Measurements from ENCODE around the gene RIMKLA. TPM values are rescaled to one million over a fixed set of nuclear protein-coding genes. Genes with fewer than 3 reads are reported as not detected.

The RIMKLA gene
- total RNA-seq, 1 experiment from 2014 or later = 8.3 TPM

DNA sequence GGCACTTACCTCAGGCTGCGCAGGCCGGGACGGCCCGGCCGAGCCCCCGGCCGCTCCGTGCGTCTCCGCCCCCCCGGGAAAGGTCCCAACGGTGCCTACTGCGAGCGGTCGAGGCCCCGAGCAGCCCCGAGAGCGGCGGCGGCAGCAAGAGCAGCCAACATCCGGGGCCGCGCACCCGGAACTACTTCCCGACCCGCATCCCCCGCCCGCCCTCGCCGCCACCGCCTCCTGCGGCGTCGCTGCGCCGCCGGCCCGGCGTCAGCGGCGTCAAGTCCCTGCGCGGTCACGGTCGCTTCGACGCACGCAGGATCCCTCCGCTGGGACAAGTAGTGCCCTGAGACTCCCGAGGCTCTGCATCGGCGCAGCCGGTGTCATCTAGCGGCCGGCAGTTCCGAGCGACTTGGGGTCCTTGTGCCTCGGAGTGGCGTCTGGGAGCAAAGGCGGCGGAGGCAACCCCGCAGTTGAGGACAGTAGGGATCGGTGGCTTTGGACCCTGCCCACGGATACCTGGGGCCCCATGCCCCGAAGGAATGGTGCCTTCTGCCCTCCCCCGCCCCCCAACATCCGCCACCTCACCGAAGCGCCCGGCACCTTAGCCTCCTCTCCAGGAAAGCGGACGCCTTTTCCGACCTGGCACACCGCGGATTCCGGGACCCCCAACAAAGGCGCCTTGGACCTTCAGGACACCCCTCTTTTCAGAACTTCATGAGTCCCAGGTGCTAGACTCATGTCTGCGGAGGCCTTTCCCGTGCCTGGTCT is 45.4 kb upstream of the RIMKLA start, which contains the start of gene FOXJ3 (continued):
- TF ChIP-seq, protein P1, sequence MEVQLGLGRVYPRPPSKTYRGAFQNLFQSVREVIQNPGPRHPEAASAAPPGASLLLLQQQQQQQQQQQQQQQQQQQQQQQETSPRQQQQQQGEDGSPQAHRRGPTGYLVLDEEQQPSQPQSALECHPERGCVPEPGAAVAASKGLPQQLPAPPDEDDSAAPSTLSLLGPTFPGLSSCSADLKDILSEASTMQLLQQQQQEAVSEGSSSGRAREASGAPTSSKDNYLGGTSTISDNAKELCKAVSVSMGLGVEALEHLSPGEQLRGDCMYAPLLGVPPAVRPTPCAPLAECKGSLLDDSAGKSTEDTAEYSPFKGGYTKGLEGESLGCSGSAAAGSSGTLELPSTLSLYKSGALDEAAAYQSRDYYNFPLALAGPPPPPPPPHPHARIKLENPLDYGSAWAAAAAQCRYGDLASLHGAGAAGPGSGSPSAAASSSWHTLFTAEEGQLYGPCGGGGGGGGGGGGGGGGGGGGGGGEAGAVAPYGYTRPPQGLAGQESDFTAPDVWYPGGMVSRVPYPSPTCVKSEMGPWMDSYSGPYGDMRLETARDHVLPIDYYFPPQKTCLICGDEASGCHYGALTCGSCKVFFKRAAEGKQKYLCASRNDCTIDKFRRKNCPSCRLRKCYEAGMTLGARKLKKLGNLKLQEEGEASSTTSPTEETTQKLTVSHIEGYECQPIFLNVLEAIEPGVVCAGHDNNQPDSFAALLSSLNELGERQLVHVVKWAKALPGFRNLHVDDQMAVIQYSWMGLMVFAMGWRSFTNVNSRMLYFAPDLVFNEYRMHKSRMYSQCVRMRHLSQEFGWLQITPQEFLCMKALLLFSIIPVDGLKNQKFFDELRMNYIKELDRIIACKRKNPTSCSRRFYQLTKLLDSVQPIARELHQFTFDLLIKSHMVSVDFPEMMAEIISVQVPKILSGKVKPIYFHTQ (CRISPR knock-in tag; IDR thresholded peaks at IDR 0.05) = no peak
- peak; percentile 38; the same call in 1 of the 2 replicates for TF ChIP-seq JUN (CRISPR knock-in tag; IDR thresholded peaks at IDR 0.05)
- TF ChIP-seq ELF4 (CRISPR knock-in tag; IDR thresholded peaks at IDR 0.05; ENCODE audit: low read depth) = no peak
- TF ChIP-seq, protein P2, sequence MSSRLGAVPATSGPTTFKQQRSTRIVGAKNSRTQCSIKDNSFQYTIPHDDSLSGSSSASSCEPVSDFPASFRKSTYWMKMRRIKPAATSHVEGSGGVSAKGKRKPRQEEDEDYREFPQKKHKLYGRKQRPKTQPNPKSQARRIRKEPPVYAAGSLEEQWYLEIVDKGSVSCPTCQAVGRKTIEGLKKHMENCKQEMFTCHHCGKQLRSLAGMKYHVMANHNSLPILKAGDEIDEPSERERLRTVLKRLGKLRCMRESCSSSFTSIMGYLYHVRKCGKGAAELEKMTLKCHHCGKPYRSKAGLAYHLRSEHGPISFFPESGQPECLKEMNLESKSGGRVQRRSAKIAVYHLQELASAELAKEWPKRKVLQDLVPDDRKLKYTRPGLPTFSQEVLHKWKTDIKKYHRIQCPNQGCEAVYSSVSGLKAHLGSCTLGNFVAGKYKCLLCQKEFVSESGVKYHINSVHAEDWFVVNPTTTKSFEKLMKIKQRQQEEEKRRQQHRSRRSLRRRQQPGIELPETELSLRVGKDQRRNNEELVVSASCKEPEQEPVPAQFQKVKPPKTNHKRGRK (CRISPR knock-in tag; IDR thresholded peaks at IDR 0.05; ENCODE audit: borderline replicate concordance) = no peak
- TF ChIP-seq, protein P3, sequence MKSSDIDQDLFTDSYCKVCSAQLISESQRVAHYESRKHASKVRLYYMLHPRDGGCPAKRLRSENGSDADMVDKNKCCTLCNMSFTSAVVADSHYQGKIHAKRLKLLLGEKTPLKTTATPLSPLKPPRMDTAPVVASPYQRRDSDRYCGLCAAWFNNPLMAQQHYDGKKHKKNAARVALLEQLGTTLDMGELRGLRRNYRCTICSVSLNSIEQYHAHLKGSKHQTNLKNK (CRISPR knock-in tag; IDR thresholded peaks at IDR 0.05) = no peak
- no peak for TF ChIP-seq GTF2I (CRISPR knock-in tag; conservative IDR thresholded peaks at IDR 0.05)
- TF ChIP-seq, protein P4, sequence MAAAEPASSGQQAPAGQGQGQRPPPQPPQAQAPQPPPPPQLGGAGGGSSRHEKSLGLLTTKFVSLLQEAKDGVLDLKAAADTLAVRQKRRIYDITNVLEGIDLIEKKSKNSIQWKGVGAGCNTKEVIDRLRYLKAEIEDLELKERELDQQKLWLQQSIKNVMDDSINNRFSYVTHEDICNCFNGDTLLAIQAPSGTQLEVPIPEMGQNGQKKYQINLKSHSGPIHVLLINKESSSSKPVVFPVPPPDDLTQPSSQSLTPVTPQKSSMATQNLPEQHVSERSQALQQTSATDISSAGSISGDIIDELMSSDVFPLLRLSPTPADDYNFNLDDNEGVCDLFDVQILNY (CRISPR knock-in tag; IDR thresholded peaks at IDR 0.05) = 0 out of 2 replicates have a peak, but pooled peaks have one; percentile 16
- TF ChIP-seq, protein P5, sequence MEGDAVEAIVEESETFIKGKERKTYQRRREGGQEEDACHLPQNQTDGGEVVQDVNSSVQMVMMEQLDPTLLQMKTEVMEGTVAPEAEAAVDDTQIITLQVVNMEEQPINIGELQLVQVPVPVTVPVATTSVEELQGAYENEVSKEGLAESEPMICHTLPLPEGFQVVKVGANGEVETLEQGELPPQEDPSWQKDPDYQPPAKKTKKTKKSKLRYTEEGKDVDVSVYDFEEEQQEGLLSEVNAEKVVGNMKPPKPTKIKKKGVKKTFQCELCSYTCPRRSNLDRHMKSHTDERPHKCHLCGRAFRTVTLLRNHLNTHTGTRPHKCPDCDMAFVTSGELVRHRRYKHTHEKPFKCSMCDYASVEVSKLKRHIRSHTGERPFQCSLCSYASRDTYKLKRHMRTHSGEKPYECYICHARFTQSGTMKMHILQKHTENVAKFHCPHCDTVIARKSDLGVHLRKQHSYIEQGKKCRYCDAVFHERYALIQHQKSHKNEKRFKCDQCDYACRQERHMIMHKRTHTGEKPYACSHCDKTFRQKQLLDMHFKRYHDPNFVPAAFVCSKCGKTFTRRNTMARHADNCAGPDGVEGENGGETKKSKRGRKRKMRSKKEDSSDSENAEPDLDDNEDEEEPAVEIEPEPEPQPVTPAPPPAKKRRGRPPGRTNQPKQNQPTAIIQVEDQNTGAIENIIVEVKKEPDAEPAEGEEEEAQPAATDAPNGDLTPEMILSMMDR (IDR thresholded peaks at IDR 0.05) = no peak
- TF ChIP-seq SMAD4 (CRISPR knock-in tag; IDR thresholded peaks at IDR 0.05) = no peak
- TF ChIP-seq, protein P6, sequence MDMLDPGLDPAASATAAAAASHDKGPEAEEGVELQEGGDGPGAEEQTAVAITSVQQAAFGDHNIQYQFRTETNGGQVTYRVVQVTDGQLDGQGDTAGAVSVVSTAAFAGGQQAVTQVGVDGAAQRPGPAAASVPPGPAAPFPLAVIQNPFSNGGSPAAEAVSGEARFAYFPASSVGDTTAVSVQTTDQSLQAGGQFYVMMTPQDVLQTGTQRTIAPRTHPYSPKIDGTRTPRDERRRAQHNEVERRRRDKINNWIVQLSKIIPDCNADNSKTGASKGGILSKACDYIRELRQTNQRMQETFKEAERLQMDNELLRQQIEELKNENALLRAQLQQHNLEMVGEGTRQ (CRISPR knock-in tag; IDR thresholded peaks at IDR 0.05) = peak; percentile 46
- no peak for TF ChIP-seq ZNF317 (CRISPR knock-in tag; IDR thresholded peaks at IDR 0.05; ENCODE audit: borderline replicate concordance, low read depth)
- TF ChIP-seq ZNF263 (CRISPR knock-in tag; IDR thresholded peaks at IDR 0.05; ENCODE audit: low read depth) = no peak
- TF ChIP-seq, protein P7, sequence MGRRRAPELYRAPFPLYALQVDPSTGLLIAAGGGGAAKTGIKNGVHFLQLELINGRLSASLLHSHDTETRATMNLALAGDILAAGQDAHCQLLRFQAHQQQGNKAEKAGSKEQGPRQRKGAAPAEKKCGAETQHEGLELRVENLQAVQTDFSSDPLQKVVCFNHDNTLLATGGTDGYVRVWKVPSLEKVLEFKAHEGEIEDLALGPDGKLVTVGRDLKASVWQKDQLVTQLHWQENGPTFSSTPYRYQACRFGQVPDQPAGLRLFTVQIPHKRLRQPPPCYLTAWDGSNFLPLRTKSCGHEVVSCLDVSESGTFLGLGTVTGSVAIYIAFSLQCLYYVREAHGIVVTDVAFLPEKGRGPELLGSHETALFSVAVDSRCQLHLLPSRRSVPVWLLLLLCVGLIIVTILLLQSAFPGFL (CRISPR knock-in tag; IDR thresholded peaks at IDR 0.05; ENCODE audit: borderline replicate concordance) = 0 out of 2 replicates have a peak, but pooled peaks have one; percentile 18
- TF ChIP-seq ESRRA (CRISPR knock-in tag; IDR thresholded peaks at IDR 0.05; ENCODE audit: borderline replicate concordance) = peak; percentile 19; the same call in 1 of the 2 replicates
- TF ChIP-seq ZNF396 (CRISPR knock-in tag; IDR thresholded peaks at IDR 0.05; ENCODE audit: borderline replicate concordance) = no peak
- no peak; the same call in none of the 2 replicates for TF ChIP-seq RELA (CRISPR knock-in tag; IDR thresholded peaks at IDR 0.05; ENCODE audit: borderline replicate concordance)
- TF ChIP-seq EMX1 (CRISPR knock-in tag; IDR thresholded peaks at IDR 0.05) = no peak
- TF ChIP-seq, protein P8, sequence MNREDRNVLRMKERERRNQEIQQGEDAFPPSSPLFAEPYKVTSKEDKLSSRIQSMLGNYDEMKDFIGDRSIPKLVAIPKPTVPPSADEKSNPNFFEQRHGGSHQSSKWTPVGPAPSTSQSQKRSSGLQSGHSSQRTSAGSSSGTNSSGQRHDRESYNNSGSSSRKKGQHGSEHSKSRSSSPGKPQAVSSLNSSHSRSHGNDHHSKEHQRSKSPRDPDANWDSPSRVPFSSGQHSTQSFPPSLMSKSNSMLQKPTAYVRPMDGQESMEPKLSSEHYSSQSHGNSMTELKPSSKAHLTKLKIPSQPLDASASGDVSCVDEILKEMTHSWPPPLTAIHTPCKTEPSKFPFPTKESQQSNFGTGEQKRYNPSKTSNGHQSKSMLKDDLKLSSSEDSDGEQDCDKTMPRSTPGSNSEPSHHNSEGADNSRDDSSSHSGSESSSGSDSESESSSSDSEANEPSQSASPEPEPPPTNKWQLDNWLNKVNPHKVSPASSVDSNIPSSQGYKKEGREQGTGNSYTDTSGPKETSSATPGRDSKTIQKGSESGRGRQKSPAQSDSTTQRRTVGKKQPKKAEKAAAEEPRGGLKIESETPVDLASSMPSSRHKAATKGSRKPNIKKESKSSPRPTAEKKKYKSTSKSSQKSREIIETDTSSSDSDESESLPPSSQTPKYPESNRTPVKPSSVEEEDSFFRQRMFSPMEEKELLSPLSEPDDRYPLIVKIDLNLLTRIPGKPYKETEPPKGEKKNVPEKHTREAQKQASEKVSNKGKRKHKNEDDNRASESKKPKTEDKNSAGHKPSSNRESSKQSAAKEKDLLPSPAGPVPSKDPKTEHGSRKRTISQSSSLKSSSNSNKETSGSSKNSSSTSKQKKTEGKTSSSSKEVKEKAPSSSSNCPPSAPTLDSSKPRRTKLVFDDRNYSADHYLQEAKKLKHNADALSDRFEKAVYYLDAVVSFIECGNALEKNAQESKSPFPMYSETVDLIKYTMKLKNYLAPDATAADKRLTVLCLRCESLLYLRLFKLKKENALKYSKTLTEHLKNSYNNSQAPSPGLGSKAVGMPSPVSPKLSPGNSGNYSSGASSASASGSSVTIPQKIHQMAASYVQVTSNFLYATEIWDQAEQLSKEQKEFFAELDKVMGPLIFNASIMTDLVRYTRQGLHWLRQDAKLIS (CRISPR knock-in tag; IDR thresholded peaks at IDR 0.05; ENCODE audit: borderline replicate concordance) = 0 out of 2 replicates have a peak, but pooled peaks have one; percentile 21
- TF ChIP-seq GABPB1 (CRISPR knock-in tag; IDR thresholded peaks at IDR 0.05) = peak; percentile 69
- TF ChIP-seq MXD4 (CRISPR knock-in tag; IDR thresholded peaks at IDR 0.05; ENCODE audit: borderline replicate concordance) = no peak
- TF ChIP-seq, protein P9, sequence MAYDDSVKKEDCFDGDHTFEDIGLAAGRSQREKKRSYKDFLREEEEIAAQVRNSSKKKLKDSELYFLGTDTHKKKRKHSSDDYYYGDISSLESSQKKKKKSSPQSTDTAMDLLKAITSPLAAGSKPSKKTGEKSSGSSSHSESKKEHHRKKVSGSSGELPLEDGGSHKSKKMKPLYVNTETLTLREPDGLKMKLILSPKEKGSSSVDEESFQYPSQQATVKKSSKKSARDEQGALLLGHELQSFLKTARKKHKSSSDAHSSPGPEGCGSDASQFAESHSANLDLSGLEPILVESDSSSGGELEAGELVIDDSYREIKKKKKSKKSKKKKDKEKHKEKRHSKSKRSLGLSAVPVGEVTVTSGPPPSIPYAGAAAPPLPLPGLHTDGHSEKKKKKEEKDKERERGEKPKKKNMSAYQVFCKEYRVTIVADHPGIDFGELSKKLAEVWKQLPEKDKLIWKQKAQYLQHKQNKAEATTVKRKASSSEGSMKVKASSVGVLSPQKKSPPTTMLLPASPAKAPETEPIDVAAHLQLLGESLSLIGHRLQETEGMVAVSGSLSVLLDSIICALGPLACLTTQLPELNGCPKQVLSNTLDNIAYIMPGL (CRISPR knock-in tag; IDR thresholded peaks at IDR 0.05) = peak; percentile 98

All from WTC11 (cell line).